Measurements from ENCODE around the gene BTRC. TPM values are rescaled to one million over a fixed set of nuclear protein-coding genes. Genes with fewer than 3 reads are reported as not detected.
A peak's percentile ranks its signal among the peaks of the same experiment; 100 is the strongest.

BTRC gene
- total and polyA plus RNA-seq, 7 donors = 2.4 to 32.6 (median 9.4) TPM

DNA sequence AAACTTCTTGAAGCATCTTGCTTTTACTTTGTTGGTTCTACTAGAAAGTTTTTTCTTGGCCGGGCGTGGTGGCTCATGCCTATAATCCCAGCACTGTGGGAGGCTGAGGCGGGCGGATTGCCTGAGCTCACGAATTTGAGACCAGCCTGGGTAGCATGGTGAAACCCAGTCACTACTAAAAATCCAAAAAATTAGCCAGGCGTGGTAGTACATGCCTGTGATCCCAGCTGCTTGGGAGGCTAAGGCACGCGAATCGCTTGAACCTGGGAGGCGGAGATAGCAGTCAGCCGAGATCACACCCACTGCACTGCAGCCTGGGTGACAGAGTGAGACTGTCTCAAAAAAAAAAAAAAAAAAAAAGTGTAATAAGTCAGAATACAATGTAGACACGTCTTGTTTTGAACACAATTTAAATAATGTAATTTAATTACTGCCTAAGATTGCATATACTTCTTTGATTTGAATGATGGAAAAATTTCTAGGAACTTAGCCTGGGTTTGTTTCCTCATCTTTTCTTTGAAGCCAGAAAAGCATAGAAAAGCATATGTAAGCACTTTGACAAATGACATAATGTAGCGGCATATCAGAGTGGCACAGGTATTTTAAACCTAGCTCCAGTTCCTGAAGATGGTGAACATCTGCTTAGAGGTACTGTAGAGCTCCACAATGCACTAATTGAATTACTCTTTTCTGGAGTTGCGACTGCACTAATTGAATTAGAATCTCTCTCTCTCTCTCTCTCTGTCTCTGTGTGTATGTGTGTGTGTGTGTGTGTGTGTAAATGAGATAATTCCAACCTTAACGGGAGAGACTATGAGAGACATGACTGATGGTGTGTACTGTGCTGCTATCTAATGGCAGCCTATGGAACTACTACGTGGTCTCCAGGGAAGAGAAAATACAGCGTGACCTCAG, 87.8 kb downstream of the BTRC start:
- DNase-seq = no peak
- intact Hi-C loops (cut with DNase I) = loop anchor here (5.0 kb wide), 1 partner anchor 224 kb away; no protein-coding TSS in a partner anchor
- WGBS, 2 donors = 73 to 79% methylated on average over 17 of the region's 17 CpGs

DNA sequence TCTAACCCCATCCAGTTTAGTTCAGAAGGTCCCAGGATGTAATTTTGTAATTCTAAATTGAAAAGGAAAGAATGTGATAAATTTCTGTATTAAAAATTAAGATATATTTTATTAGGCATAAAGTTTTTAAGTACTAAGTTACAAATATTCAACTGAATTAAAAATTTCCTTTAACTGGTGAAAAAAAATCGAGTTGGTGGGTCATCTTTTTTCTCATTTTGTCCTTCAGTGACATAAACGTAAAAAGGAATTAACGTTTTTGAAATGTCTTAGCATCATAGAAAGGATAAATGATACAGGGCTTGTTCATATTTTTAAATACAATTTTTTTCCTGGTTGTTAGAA, 88.5 kb downstream of the BTRC start:
- no peak overlapping the region for H3K27ac ChIP-seq
- WGBS, 2 donors = 77 to 83% methylated on average over 3 of the region's 3 CpGs
- DNase-seq = no peak
- no peak overlapping the region for H3K4me3 ChIP-seq
- intact Hi-C loops (cut with DNase I) = loop anchor here (5.0 kb wide), 1 partner anchor 225 kb away; no protein-coding TSS in a partner anchor
- H3K36me3 ChIP-seq = no peaks in the 10 kb centered on the region
- H3K9me3 ChIP-seq = no peaks in the 10 kb centered on the region
- H3K27me3 ChIP-seq = no peaks in the 10 kb centered on the region
- peaks cover 0 to 5% (median 0%) of the 10 kb centered on the region in 4 donors for H3K4me1 ChIP-seq
- TF ChIP-seq, protein P1, sequence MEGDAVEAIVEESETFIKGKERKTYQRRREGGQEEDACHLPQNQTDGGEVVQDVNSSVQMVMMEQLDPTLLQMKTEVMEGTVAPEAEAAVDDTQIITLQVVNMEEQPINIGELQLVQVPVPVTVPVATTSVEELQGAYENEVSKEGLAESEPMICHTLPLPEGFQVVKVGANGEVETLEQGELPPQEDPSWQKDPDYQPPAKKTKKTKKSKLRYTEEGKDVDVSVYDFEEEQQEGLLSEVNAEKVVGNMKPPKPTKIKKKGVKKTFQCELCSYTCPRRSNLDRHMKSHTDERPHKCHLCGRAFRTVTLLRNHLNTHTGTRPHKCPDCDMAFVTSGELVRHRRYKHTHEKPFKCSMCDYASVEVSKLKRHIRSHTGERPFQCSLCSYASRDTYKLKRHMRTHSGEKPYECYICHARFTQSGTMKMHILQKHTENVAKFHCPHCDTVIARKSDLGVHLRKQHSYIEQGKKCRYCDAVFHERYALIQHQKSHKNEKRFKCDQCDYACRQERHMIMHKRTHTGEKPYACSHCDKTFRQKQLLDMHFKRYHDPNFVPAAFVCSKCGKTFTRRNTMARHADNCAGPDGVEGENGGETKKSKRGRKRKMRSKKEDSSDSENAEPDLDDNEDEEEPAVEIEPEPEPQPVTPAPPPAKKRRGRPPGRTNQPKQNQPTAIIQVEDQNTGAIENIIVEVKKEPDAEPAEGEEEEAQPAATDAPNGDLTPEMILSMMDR (IDR thresholded peaks at IDR 0.05) = no peak
- TF ChIP-seq POLR2AphosphoS5 (IDR thresholded peaks at IDR 0.05) (no peak), EP300 (IDR thresholded peaks at IDR 0.05) (no peak), POLR2A (IDR thresholded peaks at IDR 0.05) (no peak)

More for the DNA sequence above, 87.8 kb downstream of the BTRC start:
- TF ChIP-seq POLR2A (IDR thresholded peaks at IDR 0.05) = no peak
- TF ChIP-seq, protein P1 (IDR thresholded peaks at IDR 0.05) = peak in 3 of 4 experiments; percentile 23 to 45 (median 28)
- Histone ChIP-seq H3K36me3 (no peaks in the 10 kb centered on the region), H3K27ac (no peak overlapping the region), H3K4me1 (peaks cover 0 to 4% (median 0%) of the 10 kb centered on the region in 4 donors), H3K27me3 (no peaks in the 10 kb centered on the region), H3K9me3 (no peaks in the 10 kb centered on the region), H3K4me3 (no peak overlapping the region)

DNA sequence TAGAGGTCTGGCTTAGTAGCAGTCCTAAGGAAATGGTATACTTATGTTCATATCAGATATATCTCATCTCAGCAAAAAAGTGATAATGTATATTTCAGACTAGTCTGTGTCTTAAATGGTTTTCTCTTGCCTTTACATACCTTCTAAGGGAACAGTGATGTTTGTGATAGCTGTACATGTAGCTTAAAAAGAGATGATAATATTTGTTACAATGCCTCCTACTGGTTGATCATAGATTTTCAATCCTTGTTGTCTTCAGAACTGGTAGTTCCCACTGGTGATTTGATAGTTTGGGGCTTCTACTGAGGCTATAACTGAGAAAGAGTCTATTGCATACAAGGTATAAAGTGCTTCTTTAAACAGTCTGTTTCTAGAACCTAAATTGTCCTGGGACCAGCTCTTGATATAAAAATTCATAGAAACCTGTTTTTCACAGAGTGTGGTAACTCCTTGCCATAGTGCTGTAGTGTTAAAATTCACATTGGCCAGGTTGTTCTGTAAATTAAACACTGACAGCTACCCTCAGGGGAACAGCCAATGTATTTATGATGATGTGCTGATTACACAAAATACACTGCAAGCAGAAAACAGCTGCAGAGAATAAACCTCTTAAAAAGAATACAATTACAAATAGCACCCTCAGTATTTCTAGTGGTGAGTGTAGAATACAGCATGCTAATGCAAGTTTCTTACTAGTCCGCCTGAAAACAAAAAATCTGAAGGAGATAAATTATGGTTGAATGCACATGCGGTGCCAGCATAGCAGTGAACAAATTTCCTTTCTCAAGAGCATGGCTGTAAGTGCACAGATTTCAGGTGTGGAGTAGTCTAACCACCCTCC, 90.3 kb downstream of the BTRC start:
- DNase-seq = no peak
- H3K9me3 ChIP-seq = no peaks in the 10 kb centered on the region
- WGBS, 2 donors = 88 to 89% methylated on average over 2 of the region's 2 CpGs
- peaks cover 0 to 5% (median 0%) of the 10 kb centered on the region in 4 donors for H3K4me1 ChIP-seq
- TF ChIP-seq POLR2AphosphoS5 (IDR thresholded peaks at IDR 0.05) = no peak
- no peak for TF ChIP-seq EP300 (IDR thresholded peaks at IDR 0.05)
- no peak overlapping the region for H3K4me3 ChIP-seq
- H3K27ac ChIP-seq = no peak overlapping the region
- no peaks in the 10 kb centered on the region for H3K27me3 ChIP-seq
- H3K36me3 ChIP-seq = no peaks in the 10 kb centered on the region
- intact Hi-C loops (cut with DNase I) = loop anchor here (5.0 kb wide), 1 partner anchor 227 kb away; no protein-coding TSS in a partner anchor

DNA sequence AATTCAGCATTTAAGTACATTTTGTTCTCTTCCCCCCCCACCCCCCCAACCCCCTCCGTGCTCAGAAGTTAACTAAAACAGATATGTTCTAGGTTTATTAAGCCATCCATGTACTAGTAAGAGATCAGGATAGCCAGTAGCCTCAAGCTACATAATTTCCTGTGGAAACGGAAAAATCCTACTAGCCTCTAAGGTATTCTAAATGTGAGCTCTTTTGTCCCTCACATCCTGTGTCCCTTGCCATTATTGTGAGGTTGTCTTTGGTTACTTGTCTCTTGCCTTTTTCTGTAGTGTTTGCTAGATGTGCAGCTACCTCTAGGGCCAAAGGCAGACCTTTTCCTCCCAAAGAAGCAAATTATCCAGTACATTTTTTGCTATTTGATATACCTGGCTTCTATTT, 92.1 kb downstream of the BTRC start:
- H3K9me3 ChIP-seq = no peaks in the 10 kb centered on the region
- TF ChIP-seq POLR2A (IDR thresholded peaks at IDR 0.05) = no peak
- TF ChIP-seq, protein P1 (IDR thresholded peaks at IDR 0.05) = no peak
- TF ChIP-seq POLR2AphosphoS5 (IDR thresholded peaks at IDR 0.05) = no peak
- no peak for TF ChIP-seq EP300 (IDR thresholded peaks at IDR 0.05)
- 84 to 89% methylated on average over 2 of the region's 2 CpGs for WGBS, 2 donors
- peaks cover 0 to 5% (median 0%) of the 10 kb centered on the region in 4 donors for H3K4me1 ChIP-seq
- no peaks in the 10 kb centered on the region for H3K36me3 ChIP-seq
- DNase-seq = no peak
- intact Hi-C loops (cut with DNase I) = no loop called here
- H3K4me3 ChIP-seq = no peak overlapping the region
- H3K27ac ChIP-seq = no peak overlapping the region
- no peaks in the 10 kb centered on the region for H3K27me3 ChIP-seq

DNA sequence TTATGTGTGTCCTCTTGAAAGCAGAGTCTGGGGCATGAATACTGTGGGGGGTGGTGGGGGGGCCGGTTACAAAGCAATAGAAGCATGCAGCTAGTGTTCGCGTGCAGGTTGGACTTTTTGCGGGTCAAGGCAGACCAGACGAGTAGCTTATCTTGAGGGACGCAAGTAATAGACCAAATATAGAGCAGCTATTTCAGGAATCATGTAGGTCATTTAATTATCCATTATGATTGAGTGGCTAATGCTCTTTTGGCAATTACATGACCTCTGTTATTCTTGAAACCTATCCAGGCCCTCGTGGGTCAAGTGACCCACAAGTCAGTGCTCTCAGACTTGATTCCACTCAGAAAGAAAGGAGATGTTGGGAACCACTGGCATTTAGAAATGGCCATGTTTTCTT, 93.0 kb downstream of the BTRC start:
- H3K27ac ChIP-seq = no peak overlapping the region
- H3K36me3 ChIP-seq = no peaks in the 10 kb centered on the region
- H3K4me3 ChIP-seq = no peak overlapping the region
- no peaks in the 10 kb centered on the region for H3K9me3 ChIP-seq
- WGBS, 2 donors = 84 to 85% methylated on average over 7 of the region's 7 CpGs
- peaks cover 0 to 5% (median 0%) of the 10 kb centered on the region in 4 donors for H3K4me1 ChIP-seq
- TF ChIP-seq POLR2A (IDR thresholded peaks at IDR 0.05) = no peak
- TF ChIP-seq EP300 (IDR thresholded peaks at IDR 0.05) = no peak
- TF ChIP-seq, protein P1 (IDR thresholded peaks at IDR 0.05) = no peak
- TF ChIP-seq POLR2AphosphoS5 (IDR thresholded peaks at IDR 0.05) = no peak
- no peaks in the 10 kb centered on the region for H3K27me3 ChIP-seq
- no peak for DNase-seq
- intact Hi-C loops (cut with DNase I) = no loop called here

Measured in sigmoid colon (tissue), 7 donors.